HG02943 (cell line): ENCODE results near the gene CUEDC1.
"Not testable (repeated sequence)": the region's sequence is repeated elsewhere in the genome, so short reads cannot be mapped to it uniquely, and the experiment has no call there.

Experiments used
- ATAC-seq: cut with Tn5 transposase; IDR thresholded peaks from one replicate; pipeline ENCODE4 v1.9.1; 2021; ENCODE audit warnings: mild to moderate bottlenecking, low read depth, moderate library complexity; ENCODE audit not compliant: unreplicated experiment

The CUEDC1 gene

GRCh38 chr17:57846056-57846945 lies 108.9 kb downstream of the CUEDC1 start:
- ATAC-seq: not testable (repeated sequence)

GRCh38 chr17:57842280-57842679 lies 112.9 kb downstream of the CUEDC1 start:
- no peak for ATAC-seq

GRCh38 chr17:57839571-57839923 lies 115.7 kb downstream of the CUEDC1 start:
- ATAC-seq: no peak

GRCh38 chr17:57838857-57839570 lies 116.2 kb downstream of the CUEDC1 start:
- no peak for ATAC-seq

GRCh38 chr17:57838453-57838852 lies 116.8 kb downstream of the CUEDC1 start:
- ATAC-seq: no peak

- ATAC-seq: no peak
These were observed 119.8 kb downstream of the CUEDC1 start for GRCh38 chr17:57835333-57835900.

- no peak for ATAC-seq
These were observed 121.0 kb downstream of the CUEDC1 start for GRCh38 chr17:57834146-57834741.

GRCh38 chr17:57833179-57833939 lies 121.9 kb downstream of the CUEDC1 start:
- no peak for ATAC-seq

GRCh38 chr17:57832314-57833178 lies 122.7 kb downstream of the CUEDC1 start:
- ATAC-seq: no peak

- no peak for ATAC-seq
These were observed 124.3 kb downstream of the CUEDC1 start for GRCh38 chr17:57830880-57831279.

- ATAC-seq: no peak
These were observed 131.5 kb downstream of the CUEDC1 start for GRCh38 chr17:57823469-57824401.

GRCh38 chr17:57819867-57820266 lies 135.3 kb downstream of the CUEDC1 start:
- no peak for ATAC-seq

GRCh38 chr17:57819285-57819684 lies 135.9 kb downstream of the CUEDC1 start:
- ATAC-seq: no peak

GRCh38 chr17:57818066-57818465 lies 137.1 kb downstream of the CUEDC1 start:
- ATAC-seq: no peak

- no peak for ATAC-seq
These were observed 137.9 kb downstream of the CUEDC1 start for GRCh38 chr17:57817299-57817698.

GRCh38 chr17:57814421-57814820 lies 140.8 kb downstream of the CUEDC1 start:
- no peak for ATAC-seq

- no peak for ATAC-seq
These were observed 143.5 kb downstream of the CUEDC1 start for GRCh38 chr17:57811638-57812280.
